H9 (cell line): ENCODE measurements around the gene CAPZA2. TPM values are rescaled to one million over a fixed set of nuclear protein-coding genes. Genes with fewer than 3 reads are reported as not detected.

Experiments used
- DNase-seq: peaks from one replicate; pipeline ENCODE4 v3.0.0-alpha.2; 2017
- H2AFZ ChIP-seq: one replicate; pipeline ENCODE4 v1.6.1; 2013; ENCODE audit warnings: mild to moderate bottlenecking, low read length, control low read depth, moderate library complexity
- H2AK5ac ChIP-seq: 2 replicates; pipeline ENCODE4 v1.6.1; 2013; ENCODE audit warnings: low read length, control low read depth, mixed read lengths; ENCODE audit not compliant: insufficient read length
- H2BK120ac ChIP-seq: one replicate; pipeline ENCODE4 v1.6.1; 2013; ENCODE audit warnings: low read depth, mild to moderate bottlenecking, low read length, control low read depth, inconsistent platforms; ENCODE audit not compliant: poor library complexity, severe bottlenecking
- H2BK12ac ChIP-seq: 2 replicates; pipeline ENCODE4 v1.6.1; 2013; ENCODE audit warnings: low read length, control low read depth, mixed read lengths, low read depth; ENCODE audit not compliant: insufficient read length
- H2BK15ac ChIP-seq: 2 replicates; pipeline ENCODE4 v1.6.1; 2013; ENCODE audit warnings: low read depth, low read length, control low read depth
- H2BK20ac ChIP-seq: one replicate; pipeline ENCODE4 v1.6.1; 2013; ENCODE audit warnings: low read depth, mild to moderate bottlenecking, low read length, control low read depth, inconsistent platforms; ENCODE audit not compliant: poor library complexity, severe bottlenecking
- H2BK5ac ChIP-seq: 2 replicates; pipeline ENCODE4 v1.6.1; 2013; ENCODE audit warnings: low read length, control low read depth, mixed read lengths; ENCODE audit not compliant: insufficient read length
- H3K14ac ChIP-seq: 2 replicates; pipeline ENCODE4 v1.6.1; 2013; ENCODE audit warnings: low read length, control low read depth; ENCODE audit not compliant: insufficient read depth
- H3K18ac ChIP-seq: 2 replicates; pipeline ENCODE4 v1.6.1; 2013; ENCODE audit warnings: low read depth, mild to moderate bottlenecking, mixed read lengths, low read length, control low read depth; ENCODE audit not compliant: insufficient read length
- H3K23ac ChIP-seq: 2 replicates; pipeline ENCODE4 v1.6.1; 2013; ENCODE audit warnings: low read length, control low read depth, mixed read lengths, low read depth; ENCODE audit not compliant: insufficient read length
- H3K23me2 ChIP-seq: 2 replicates; pipeline ENCODE4 v1.6.1; 2013; ENCODE audit warnings: low read depth, mild to moderate bottlenecking, mixed read lengths, low read length, control low read depth; ENCODE audit not compliant: insufficient read length, poor library complexity, severe bottlenecking
- H3K27ac ChIP-seq: 2 replicates; pipeline ENCODE4 v1.5.1; 2013; ENCODE audit warnings: low read length, control low read depth, mixed read lengths, low read depth; ENCODE audit not compliant: insufficient read length
- H3K27me3 ChIP-seq: 2 replicates; pipeline ENCODE4 v1.6.1; 2013; ENCODE audit warnings: low read length, control low read depth, inconsistent platforms; ENCODE audit not compliant: insufficient read depth
- H3K4ac ChIP-seq: 2 replicates; pipeline ENCODE4 v1.6.1; 2013; ENCODE audit warnings: low read depth, mild to moderate bottlenecking, control low read depth, inconsistent platforms, low read length, moderate library complexity
- H3K4me1 ChIP-seq: 2 replicates; pipeline ENCODE4 v1.6.1; 2013; ENCODE audit warnings: low read length, control low read depth, inconsistent platforms; ENCODE audit not compliant: insufficient read depth
- H3K4me2 ChIP-seq: 2 replicates; pipeline ENCODE4 v1.6.1; 2013; ENCODE audit warnings: low read length, control low read depth, mixed read lengths; ENCODE audit not compliant: insufficient read length, insufficient read depth
- H3K56ac ChIP-seq: 2 replicates; pipeline ENCODE4 v1.6.1; 2013; ENCODE audit warnings: low read depth, mild to moderate bottlenecking, mixed read lengths, low read length, control low read depth; ENCODE audit not compliant: insufficient read length
- H3K79me1 ChIP-seq: 2 replicates; pipeline ENCODE4 v1.6.1; 2013; ENCODE audit warnings: low read depth, mild to moderate bottlenecking, moderate library complexity, low read length, control low read depth, inconsistent platforms; ENCODE audit not compliant: insufficient read depth, poor library complexity, severe bottlenecking
- H3K79me2 ChIP-seq: 2 replicates; pipeline ENCODE4 v1.6.1; 2013; ENCODE audit warnings: low read length, control low read depth, inconsistent platforms; ENCODE audit not compliant: insufficient read depth
- H3K9ac ChIP-seq: 2 replicates; pipeline ENCODE4 v1.6.1; 2013; ENCODE audit warnings: low read length, control low read depth, mixed read lengths; ENCODE audit not compliant: insufficient read length; ENCODE audit errors: extremely low read depth
- H3K9me3 ChIP-seq: one replicate; pipeline ENCODE4 v1.6.1; 2013; ENCODE audit warnings: low read depth, low read length, inconsistent platforms; ENCODE audit not compliant: control insufficient read depth
- H3T11ph ChIP-seq: one replicate; pipeline ENCODE4 v1.6.1; 2013; ENCODE audit warnings: mild to moderate bottlenecking, low read length, control low read depth, inconsistent platforms
- H4K20me1 ChIP-seq: one replicate; pipeline ENCODE4 v1.6.1; 2013; ENCODE audit not compliant: control insufficient read depth, insufficient read length, insufficient read depth
- H4K5ac ChIP-seq: 2 replicates; pipeline ENCODE4 v1.6.1; 2013; ENCODE audit warnings: low read depth, mild to moderate bottlenecking, mixed read lengths, low read length, control low read depth; ENCODE audit not compliant: insufficient read length
- H4K8ac ChIP-seq: replicated peaks from 2 replicates; pipeline ENCODE4 v1.6.1; 2013; ENCODE audit warnings: low read length, control low read depth, mixed read lengths, low read depth; ENCODE audit not compliant: insufficient read length
- H4K91ac ChIP-seq: 2 replicates; pipeline ENCODE4 v1.6.1; 2013; ENCODE audit warnings: low read depth, mild to moderate bottlenecking, moderate library complexity, mixed read lengths, low read length, control low read depth; ENCODE audit not compliant: insufficient read length
- H3K27ac Mint-ChIP-seq, 3 experiments: 2 replicates in 2 of 3; 3 replicates in 1 of 3; pipeline ENCODE4 v1.8.0; 2020 to 2021; ENCODE audit warnings: mixed read lengths in 3 of 3, mild to moderate bottlenecking in 1 of 3, moderate library complexity in 1 of 3
- H3K27me3 Mint-ChIP-seq: 2 replicates; pipeline ENCODE4 v1.8.0; 2021; ENCODE audit warnings: low read depth, mild to moderate bottlenecking, moderate library complexity, mixed read lengths
- H3K36me3 Mint-ChIP-seq, 3 experiments: 2 replicates in 2 of 3; 3 replicates in 1 of 3; pipeline ENCODE4 v1.8.0; 2020 to 2021; ENCODE audit warnings: low read depth in 3 of 3, mixed read lengths in 3 of 3; ENCODE audit not compliant: insufficient read depth in 1 of 3
- H3K4me1 Mint-ChIP-seq, 2 experiments: 2 replicates each; pipeline ENCODE4 v1.8.0; 2020; ENCODE audit warnings: mixed read lengths in 2 of 2
- H3K4me3 Mint-ChIP-seq, 2 experiments: 2 replicates in 1 of 2; 3 replicates in 1 of 2; pipeline ENCODE4 v1.8.0; 2020 to 2021; ENCODE audit warnings: mild to moderate bottlenecking in 2 of 2, mixed read lengths in 2 of 2, moderate library complexity in 1 of 2
- H3K9me3 Mint-ChIP-seq, 2 experiments: 2 replicates in 1 of 2; 3 replicates in 1 of 2; pipeline ENCODE4 v1.8.0; 2020; ENCODE audit warnings: mild to moderate bottlenecking in 2 of 2, mixed read lengths in 2 of 2, moderate library complexity in 1 of 2
- CTCF ChIP-seq: fragments of 200-600 bp; sonication (generic); conservative IDR thresholded peaks from 3 replicates; pipeline ENCODE4 v1.8.0; 2021; ENCODE audit warnings: antibody characterized with exemption, mild to moderate bottlenecking
- WGBS: extraction: QIAGEN DNeasy Blood & Tissue Kit; methylation state at CpG from one replicate; pipeline ENCODE4 v1.1.7; 2013; ENCODE audit warnings: missing lambda C conversion rate, low lambda C conversion rate, mixed read lengths; ENCODE audit not compliant: insufficient read length; ENCODE audit errors: extremely low coverage; 5-methylcytosine and 5-hydroxymethylcytosine counted together
- total RNA-seq: library from RNA; stranded (reverse); gene quantifications from 2 replicates; pipeline ENCODE4 v1.2.1, GENCODE V29; 2021

CAPZA2 gene
- total RNA-seq, 1 experiment from 2014 or later = 131 TPM

GRCh38 chr7:116885724-116886123 lies 23.3 kb downstream of the CAPZA2 start:
- Histone ChIP-seq H2BK120ac (no peak overlapping the region), H3K23ac (no peak overlapping the region), H3K4me2 (no peak overlapping the region), H3K9ac (no peak overlapping the region), H3K4ac (no peak overlapping the region), H2BK12ac (no peak overlapping the region), H4K5ac (no peak overlapping the region), H3K56ac (no peak overlapping the region), H2AK5ac (no peak overlapping the region), H3K27me3 (no peaks in the 10 kb centered on the region), H3K4me1 (no peaks in the 10 kb centered on the region; the same call in 1 of the 2 replicates), H4K8ac (no peak overlapping the region), H3K18ac (no peak overlapping the region), H2BK5ac (no peak overlapping the region), H4K91ac (no peak overlapping the region), H3K9me3 (no peaks in the 10 kb centered on the region), H4K20me1 (no peaks in the 10 kb centered on the region), H3K79me2 (peaks cover 8% of the 10 kb centered on the region; the same call in 1 of the 2 replicates), H3K14ac (no peak overlapping the region), H3T11ph (no peak overlapping the region), H3K27ac (no peak overlapping the region), H3K23me2 (no peaks in the 10 kb centered on the region), H2BK15ac (no peak overlapping the region), H2BK20ac (no peak overlapping the region), H2AFZ (no peak overlapping the region), H3K79me1 (peaks cover 8% of the 10 kb centered on the region)
- Mint-ChIP-seq H3K4me3 (no peak overlapping the region), H3K4me1 (peaks cover 36 to 38% of the 10 kb centered on the region in 2 experiments), H3K27me3 (no peaks in the 10 kb centered on the region), H3K9me3 (peaks cover 0 to 3% of the 10 kb centered on the region in 2 experiments; a peak in 2 of 5 replicates), H3K36me3 (peaks cover 17 to 31% (median 23%) of the 10 kb centered on the region in 3 experiments), H3K27ac (peak overlapping the region in 1 of 3 experiments; percentile 59; a peak in 2 of 7 replicates)
- no peak for DNase-seq
- TF ChIP-seq CTCF = no peak
- no CpG with 5 or more reads among the region's 2 CpGs for WGBS
